Neural progenitor cell (in vitro differentiated cells): ENCODE measurements around the gene PRLR.

Experiments used
- CTCF ChIP-seq: fragments of 200-600 bp; sonication (generic); IDR thresholded peaks from 2 replicates; pipeline ENCODE4 v1.5.1; 2017; ENCODE audit warnings: antibody characterized with exemption, mild to moderate bottlenecking
- EZH2 ChIP-seq: fragments of 200-600 bp; sonication (generic); IDR thresholded peaks from 2 replicates; pipeline ENCODE4 v1.6.1; 2017; ENCODE audit warnings: antibody characterized with exemption, mild to moderate bottlenecking, moderate library complexity

GRCh38 chr5:35045280-35045679 is 185.0 kb downstream of the PRLR start:
- no peak for TF ChIP-seq EZH2
- TF ChIP-seq CTCF, result no peak
